Suprapubic skin (tissue), 3 donors: Measurements from ENCODE around the gene OSBPL3.

ENCODE experiments used
- CTCF ChIP-seq, 2 donors: fragments of 200-600 bp in 1 of 2; fragments of 450-650 bp in 1 of 2; sonication (generic) in 1 of 2; IDR thresholded peaks; one replicate each; pipeline ENCODE4 v1.5.1; 2016 to 2019; ENCODE audit warnings: antibody characterized with exemption in 2 of 2, mild to moderate bottlenecking in 1 of 2, moderate library complexity in 1 of 2
- POLR2AphosphoS5 ChIP-seq, 3 donors: sonication (generic); formaldehyde crosslinking; IDR thresholded peaks; one replicate each; pipeline ENCODE4 v1.6.1; 2017; ENCODE audit warnings: antibody characterized with exemption in 3 of 3

DNA sequence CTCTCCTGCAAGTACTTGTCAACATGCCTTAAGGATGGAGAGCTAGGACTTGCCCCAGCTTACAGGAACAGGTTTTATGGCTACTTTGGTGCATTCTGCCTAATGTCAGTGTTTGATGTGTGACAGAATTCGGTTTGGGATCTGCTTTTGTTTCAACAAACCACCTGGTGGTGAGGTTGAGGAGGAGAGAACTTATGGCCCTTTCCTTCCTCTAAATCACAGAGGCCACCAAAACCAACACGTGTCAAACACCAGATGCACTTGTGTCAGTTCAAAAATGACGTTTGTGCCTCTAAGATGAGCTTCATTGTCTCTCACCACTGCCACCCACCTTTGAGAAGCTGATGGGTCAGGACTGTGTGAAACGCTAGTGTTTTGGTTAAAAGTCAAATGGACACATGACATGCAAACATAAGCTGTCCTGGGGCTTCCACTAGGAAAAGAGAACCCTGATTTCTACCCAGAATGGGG is 83.9 kb downstream of the OSBPL3 start:
- TF ChIP-seq CTCF (IDR thresholded peaks at IDR 0.05) (no peak), POLR2AphosphoS5 (IDR thresholded peaks at IDR 0.05) (no peak)
